Thymus (tissue), 11 donors: Measurements from ENCODE around the gene FCGBP. TPM values are rescaled to one million over a fixed set of nuclear protein-coding genes. Genes with fewer than 3 reads are reported as not detected.

Source experiments
- DNase-seq, 9 donors: peaks; one replicate each; pipeline ENCODE4 v3.0.0-alpha.2; 2013; ENCODE audit warnings: low spot score in 9 of 9, low read depth in 6 of 9, missing footprints in 1 of 9
- H3K27ac ChIP-seq, 2 donors: one replicate each; pipeline ENCODE4 v1.5.1; 2013; ENCODE audit warnings: control low read depth in 1 of 2, low read depth in 1 of 2, low read length in 1 of 2, mild to moderate bottlenecking in 1 of 2, moderate library complexity in 1 of 2
- H3K27me3 ChIP-seq, 2 donors: one replicate each; pipeline ENCODE4 v1.5.1; 2013; ENCODE audit warnings: low read length in 1 of 2; ENCODE audit not compliant: control insufficient read depth in 2 of 2, insufficient read depth in 1 of 2
- H3K36me3 ChIP-seq, 2 donors: one replicate each; pipeline ENCODE4 v1.5.1; 2013; ENCODE audit warnings: low read length in 1 of 2, mild to moderate bottlenecking in 1 of 2, moderate library complexity in 1 of 2; ENCODE audit not compliant: control insufficient read depth in 2 of 2, insufficient read depth in 2 of 2
- H3K4me1 ChIP-seq, 2 donors: one replicate each; pipeline ENCODE4 v1.5.1; 2013; ENCODE audit warnings: low read length in 2 of 2; ENCODE audit not compliant: control insufficient read depth in 2 of 2, insufficient read depth in 2 of 2
- H3K4me3 ChIP-seq, 2 donors: one replicate each; pipeline ENCODE4 v1.5.1; 2013; ENCODE audit warnings: low read length in 2 of 2, control low read depth in 1 of 2, mild to moderate bottlenecking in 1 of 2
- H3K9me3 ChIP-seq, 2 donors: one replicate each; pipeline ENCODE4 v1.5.1; 2013; ENCODE audit warnings: low read length in 1 of 2, mild to moderate bottlenecking in 1 of 2; ENCODE audit not compliant: control insufficient read depth in 2 of 2, insufficient read depth in 1 of 2
- WGBS: extraction: QIAGEN DNeasy Blood & Tissue Kit; methylation state at CpG from one replicate; pipeline ENCODE4 v1.1.7; 2013; 5-methylcytosine and 5-hydroxymethylcytosine counted together
- polyA plus RNA-seq: library from polyadenylated mRNA; stranded (reverse); fragments of 200-250 nt; gene quantifications from one replicate; pipeline ENCODE4 v1.2.3, GENCODE V29; 2013
- total RNA-seq: library from RNA; stranded (reverse); fragments of 120-200 nt; gene quantifications from one replicate; pipeline ENCODE4 v1.2.4, GENCODE V29; 2013
- donor health status: healthy.

The FCGBP gene
- total and polyA plus RNA-seq, 2 donors, result 4.6 to 7.7 TPM

GRCh38 chr19:39916851-39917396 lies 17.5 kb downstream of the FCGBP start:
- 83% methylated on average over 5 of the region's 5 CpGs for WGBS
- Histone ChIP-seq H3K4me1 (no peaks in the 10 kb centered on the region), H3K36me3 (no peaks in the 10 kb centered on the region), H3K27ac (no peak overlapping the region), H3K27me3 (peaks cover 0 to 17% of the 10 kb centered on the region in 2 donors), H3K4me3 (no peak overlapping the region), H3K9me3 (peaks cover 1 to 4% of the 10 kb centered on the region in 2 donors)
- no peak for DNase-seq

GRCh38 chr19:39916236-39916635 lies 18.2 kb downstream of the FCGBP start:
- no peak for DNase-seq
- 73% methylated on average over 5 of the region's 5 CpGs for WGBS
- no peaks in the 10 kb centered on the region for H3K4me1 ChIP-seq
- no peak overlapping the region for H3K27ac ChIP-seq
- H3K4me3 ChIP-seq, result no peak overlapping the region
- no peaks in the 10 kb centered on the region for H3K36me3 ChIP-seq
- H3K27me3 ChIP-seq, result peaks cover 0 to 17% of the 10 kb centered on the region in 2 donors
- peaks cover 1 to 4% of the 10 kb centered on the region in 2 donors for H3K9me3 ChIP-seq

GRCh38 chr19:39915848-39916215 lies 18.6 kb downstream of the FCGBP start:
- Histone ChIP-seq H3K4me3 (no peak overlapping the region), H3K9me3 (peaks cover 1 to 4% of the 10 kb centered on the region in 2 donors), H3K27me3 (peaks cover 0 to 17% of the 10 kb centered on the region in 2 donors), H3K4me1 (no peaks in the 10 kb centered on the region), H3K36me3 (no peaks in the 10 kb centered on the region), H3K27ac (no peak overlapping the region)
- WGBS, result 92% methylated on average over 17 of the region's 17 CpGs
- no peak for DNase-seq

- DNase-seq, result no peak
- 71% methylated on average over 71 of the region's 71 CpGs for WGBS
- peaks cover 0 to 17% of the 10 kb centered on the region in 2 donors for H3K27me3 ChIP-seq
- H3K9me3 ChIP-seq, result peaks cover 1 to 4% of the 10 kb centered on the region in 2 donors
- H3K4me3 ChIP-seq, result no peak overlapping the region
- H3K4me1 ChIP-seq, result no peaks in the 10 kb centered on the region
- H3K36me3 ChIP-seq, result no peaks in the 10 kb centered on the region
- no peak overlapping the region for H3K27ac ChIP-seq
These were observed 19.2 kb downstream of the FCGBP start for GRCh38 chr19:39915101-39915847.

- DNase-seq, result no peak
- Histone ChIP-seq H3K27ac (no peak overlapping the region), H3K27me3 (peaks cover 0 to 17% of the 10 kb centered on the region in 2 donors), H3K9me3 (peaks cover 0 to 4% of the 10 kb centered on the region in 2 donors), H3K36me3 (no peaks in the 10 kb centered on the region), H3K4me3 (no peak overlapping the region), H3K4me1 (no peaks in the 10 kb centered on the region)
- WGBS, result 93% methylated on average over 20 of the region's 20 CpGs
These were observed 20.6 kb downstream of the FCGBP start for GRCh38 chr19:39913682-39914333.

GRCh38 chr19:39908803-39909202 lies 25.6 kb downstream of the FCGBP start:
- Histone ChIP-seq H3K36me3 (no peaks in the 10 kb centered on the region), H3K4me1 (no peaks in the 10 kb centered on the region), H3K9me3 (no peaks in the 10 kb centered on the region), H3K27ac (no peak overlapping the region), H3K4me3 (no peak overlapping the region), H3K27me3 (no peaks in the 10 kb centered on the region)
- DNase-seq, result no peak
- 91% methylated on average over 6 of the region's 6 CpGs for WGBS

GRCh38 chr19:39906820-39907611 lies 27.4 kb downstream of the FCGBP start:
- WGBS, result 97% methylated on average over 5 of the region's 5 CpGs
- Histone ChIP-seq H3K9me3 (no peaks in the 10 kb centered on the region), H3K4me3 (no peak overlapping the region), H3K27ac (no peak overlapping the region), H3K36me3 (no peaks in the 10 kb centered on the region), H3K27me3 (no peaks in the 10 kb centered on the region), H3K4me1 (no peaks in the 10 kb centered on the region)
- DNase-seq, result no peak

- no peak overlapping the region for H3K27ac ChIP-seq
- no peaks in the 10 kb centered on the region for H3K27me3 ChIP-seq
- no peak overlapping the region for H3K4me3 ChIP-seq
- H3K9me3 ChIP-seq, result no peaks in the 10 kb centered on the region
- H3K4me1 ChIP-seq, result no peaks in the 10 kb centered on the region
- H3K36me3 ChIP-seq, result no peaks in the 10 kb centered on the region
- WGBS, result 97% methylated on average over 8 of the region's 8 CpGs
- no peak for DNase-seq
These were observed 28.2 kb downstream of the FCGBP start for GRCh38 chr19:39906283-39906682.
